K562 treated with DMSO at 1 percent for 24 hours (cell line): ENCODE results near the gene C2CD5. TPM values are rescaled to one million over a fixed set of nuclear protein-coding genes. Genes with fewer than 3 reads are reported as not detected.

Source experiments
- total RNA-seq: library from RNA; unstranded; fragments of 300-600 nt; gene quantifications from 2 replicates; pipeline ENCODE4 v1.2.3, GENCODE V29; 2022; ENCODE audit warnings: low read depth; ENCODE audit not compliant: insufficient read depth

C2CD5 gene, protein sequence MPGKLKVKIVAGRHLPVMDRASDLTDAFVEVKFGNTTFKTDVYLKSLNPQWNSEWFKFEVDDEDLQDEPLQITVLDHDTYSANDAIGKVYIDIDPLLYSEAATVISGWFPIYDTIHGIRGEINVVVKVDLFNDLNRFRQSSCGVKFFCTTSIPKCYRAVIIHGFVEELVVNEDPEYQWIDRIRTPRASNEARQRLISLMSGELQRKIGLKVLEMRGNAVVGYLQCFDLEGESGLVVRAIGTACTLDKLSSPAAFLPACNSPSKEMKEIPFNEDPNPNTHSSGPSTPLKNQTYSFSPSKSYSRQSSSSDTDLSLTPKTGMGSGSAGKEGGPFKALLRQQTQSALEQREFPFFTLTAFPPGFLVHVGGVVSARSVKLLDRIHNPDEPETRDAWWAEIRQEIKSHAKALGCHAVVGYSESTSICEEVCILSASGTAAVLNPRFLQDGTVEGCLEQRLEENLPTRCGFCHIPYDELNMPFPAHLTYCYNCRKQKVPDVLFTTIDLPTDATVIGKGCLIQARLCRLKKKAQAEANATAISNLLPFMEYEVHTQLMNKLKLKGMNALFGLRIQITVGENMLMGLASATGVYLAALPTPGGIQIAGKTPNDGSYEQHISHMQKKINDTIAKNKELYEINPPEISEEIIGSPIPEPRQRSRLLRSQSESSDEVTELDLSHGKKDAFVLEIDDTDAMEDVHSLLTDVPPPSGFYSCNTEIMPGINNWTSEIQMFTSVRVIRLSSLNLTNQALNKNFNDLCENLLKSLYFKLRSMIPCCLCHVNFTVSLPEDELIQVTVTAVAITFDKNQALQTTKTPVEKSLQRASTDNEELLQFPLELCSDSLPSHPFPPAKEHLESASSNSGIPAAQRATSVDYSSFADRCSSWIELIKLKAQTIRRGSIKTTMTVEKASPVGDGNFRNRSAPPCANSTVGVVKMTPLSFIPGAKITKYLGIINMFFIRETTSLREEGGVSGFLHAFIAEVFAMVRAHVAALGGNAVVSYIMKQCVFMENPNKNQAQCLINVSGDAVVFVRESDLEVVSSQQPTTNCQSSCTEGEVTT
- 8.0 and 10.7 TPM in 2 replicates for total RNA-seq

DNA sequence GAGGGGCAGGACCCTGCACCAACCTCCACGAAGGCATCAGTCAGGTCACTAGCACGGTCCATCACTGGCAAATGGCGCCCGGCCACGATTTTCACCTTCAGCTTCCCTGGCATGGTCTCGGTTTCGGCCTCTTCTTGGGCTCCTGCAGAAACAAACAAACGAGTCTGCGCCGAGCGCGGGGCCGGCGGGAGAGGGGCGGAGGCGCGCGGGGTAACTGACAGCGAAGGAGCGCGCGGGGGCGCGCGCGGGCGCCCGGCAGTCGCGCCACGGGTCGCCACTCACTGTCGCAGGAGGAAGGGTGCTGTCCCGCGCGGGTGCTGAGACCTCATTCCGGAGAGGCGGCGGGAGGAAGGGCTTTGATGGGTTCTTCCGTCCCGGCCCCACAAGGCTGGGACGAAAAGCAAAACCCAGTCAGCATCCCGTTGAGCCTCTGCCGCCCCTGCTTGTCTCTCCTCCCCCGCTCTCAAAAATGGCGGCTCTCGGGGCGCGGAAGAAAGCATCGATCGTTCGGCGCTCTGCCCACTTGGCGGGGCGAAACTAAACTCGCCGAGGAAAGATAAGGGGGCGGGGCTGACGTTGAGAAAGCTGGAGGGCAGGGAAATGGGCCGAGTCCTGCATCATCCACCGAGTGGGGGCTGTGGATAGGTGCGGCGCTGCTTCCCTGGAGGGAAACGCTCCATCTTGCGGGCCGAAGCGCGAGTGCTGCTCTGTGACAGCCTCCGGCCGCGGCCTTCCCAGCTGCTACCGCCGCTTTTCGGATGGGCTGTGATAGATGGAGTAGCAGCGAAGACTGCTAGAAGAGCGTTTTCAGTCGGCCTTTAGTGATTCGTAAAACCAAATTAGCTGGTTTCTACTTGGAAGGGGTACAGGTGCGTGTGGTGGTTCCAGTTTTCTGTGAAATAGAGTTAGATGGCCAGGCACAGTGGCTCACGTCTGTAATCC lies at the start of gene C2CD5:
Gene C2CD5 (minus strand): TSS at position 505 of the 942 bp plus-strand sequence. CDS start 392 bp downstream, at position 113.

Other genes with a start within 250 kb of the C2CD5 start
- not detected in 2 replicates for gene ST8SIA1, start 209.8 kb downstream of the C2CD5 start, total RNA-seq
- gene ETNK1, start 80.6 kb upstream of the C2CD5 start, total RNA-seq, result 25.4 and 33.1 TPM in 2 replicates